ENCODE measurements around the gene CCDC149. TPM values are rescaled to one million over a fixed set of nuclear protein-coding genes. Genes with fewer than 3 reads are reported as not detected.

Gene CCDC149
- polyA plus RNA-seq, 2 of the 4 experiments (the other 2 are of a cell fraction) = 1.4 to 2.8 TPM

- POLR2A ChIA-PET = no interaction called here
- WGBS (ENCODE audit: missing lambda C conversion rate) = 80% methylated on average over 10 of the region's 10 CpGs
- ATAC-seq (no peak), DNase-seq (ENCODE audit: low read depth in 1 of 2, low spot score in 1 of 2) (no peak), FAIRE-seq (no peak)
- Histone ChIP-seq H3K9me3 (no peaks in the 10 kb centered on the region), H3K27ac (no peak overlapping the region), H3K4me3 (no peak overlapping the region), H3K4me2 (no peak overlapping the region), H3K4me1 (no peaks in the 10 kb centered on the region)
- TF ChIP-seq NPAS2 (CRISPR knock-in tag; IDR thresholded peaks at IDR 0.05; ENCODE audit: borderline replicate concordance) = no peak
- CTCF ChIA-PET = interaction anchor here (0.7 to 1.0 kb wide), 3 partner anchors 13 to 306 kb away, joined by 3 read pairs; no protein-coding TSS in a partner anchor
Observed at GRCh38 chr4:24794480-24794879, 118.4 kb downstream of the CCDC149 start.

- no peaks in the 10 kb centered on the region for H3K4me1 ChIP-seq
- no peak for TF ChIP-seq ZFP36 (IDR thresholded peaks at IDR 0.05; ENCODE audit: borderline replicate concordance, partially characterized antibody)
- TF ChIP-seq MAZ (IDR thresholded peaks at IDR 0.05; ENCODE audit: borderline replicate concordance, low read depth, low read length) = no peak
- no peak for TF ChIP-seq RNF2 (IDR thresholded peaks at IDR 0.05; ENCODE audit: borderline replicate concordance, low read depth)
- no peak for TF ChIP-seq HOXB5 (CRISPR knock-in tag; IDR thresholded peaks at IDR 0.05)
- no peak for TF ChIP-seq RFX5 (IDR thresholded peaks at IDR 0.05)
- no peak for TF ChIP-seq ZC3H11A (IDR thresholded peaks at IDR 0.05)
- no peak for TF ChIP-seq POLR2A (IDR thresholded peaks at IDR 0.05; ENCODE audit: low read length)
- TF ChIP-seq HEYL (CRISPR knock-in tag; IDR thresholded peaks at IDR 0.05) = no peak
- TF ChIP-seq CBX8 (IDR thresholded peaks at IDR 0.05) = no peak
- no peak for TF ChIP-seq FOSL2 (IDR thresholded peaks at IDR 0.05)
- TF ChIP-seq FOSL2 (CRISPR knock-in tag; IDR thresholded peaks at IDR 0.05) = no peak
- no peak for TF ChIP-seq GATA3 (IDR thresholded peaks at IDR 0.05; ENCODE audit: borderline replicate concordance)
- no peak for TF ChIP-seq BCL3 (IDR thresholded peaks at IDR 0.05)
- no peaks in the 10 kb centered on the region for H3K9me3 ChIP-seq
- no peak overlapping the region for H3K4me3 ChIP-seq
- ChIA-PET CTCF (interaction anchor here (0.7 to 1.1 kb wide), 4 partner anchors 13 to 305 kb away, joined by 3 to 4 read pairs (median 3); no protein-coding TSS in a partner anchor), POLR2A (no interaction called here)
- WGBS (ENCODE audit: missing lambda C conversion rate) = 80% methylated on average over 4 of the region's 4 CpGs
- H3K4me2 ChIP-seq = no peak overlapping the region
- ATAC-seq (no peak), DNase-seq (ENCODE audit: low read depth in 1 of 2, low spot score in 1 of 2) (no peak), FAIRE-seq (no peak)
- H3K27ac ChIP-seq = no peak overlapping the region
Observed at GRCh38 chr4:24794051-24794450, 118.8 kb downstream of the CCDC149 start.

- Histone ChIP-seq H3K9me3 (no peaks in the 10 kb centered on the region), H3K4me3 (no peak overlapping the region), H3K4me2 (no peak overlapping the region), H3K27ac (no peak overlapping the region), H3K4me1 (no peaks in the 10 kb centered on the region)
- peak; percentile 8 to 27 for DNase-seq (ENCODE audit: low read depth in 1 of 2, low spot score in 1 of 2)
- ATAC-seq = peak in 1 of 2 experiments; percentile 68; a peak in 3 of 6 replicates
- TF ChIP-seq SMC3 (IDR thresholded peaks at IDR 0.05) (peak; percentile 30; the same call in 2 of the 3 replicates), KDM5A (IDR thresholded peaks at IDR 0.05) (no peak), RNF2 (IDR thresholded peaks at IDR 0.05; ENCODE audit: borderline replicate concordance, low read depth) (no peak), RAD21 (conservative IDR thresholded peaks at IDR 0.05 in 1 of 2, IDR thresholded peaks at IDR 0.05 in 1 of 2) (peak; percentile 35 to 48; a peak in 4 of 5 replicates), CTCF (IDR thresholded peaks at IDR 0.05) (peak; percentile 16; the same call in 1 of the 3 replicates)
- CTCF ChIA-PET = interaction anchor here (0.6 to 1.4 kb wide), 3 partner anchors 11 to 323 kb away, joined by 3 to 4 read pairs (median 3); no protein-coding TSS in a partner anchor
- FAIRE-seq = no peak
- POLR2A ChIA-PET = no interaction called here
- 56% methylated on average over 8 of the region's 8 CpGs for WGBS (ENCODE audit: missing lambda C conversion rate)
Observed at GRCh38 chr4:24793219-24794005, 119.4 kb downstream of the CCDC149 start.
